ENCODE results near the gene SENP5.
"Not testable (repeated sequence)": the region's sequence is repeated elsewhere in the genome, so short reads cannot be mapped to it uniquely, and the experiment has no call there.

The SENP5 gene

DNA sequence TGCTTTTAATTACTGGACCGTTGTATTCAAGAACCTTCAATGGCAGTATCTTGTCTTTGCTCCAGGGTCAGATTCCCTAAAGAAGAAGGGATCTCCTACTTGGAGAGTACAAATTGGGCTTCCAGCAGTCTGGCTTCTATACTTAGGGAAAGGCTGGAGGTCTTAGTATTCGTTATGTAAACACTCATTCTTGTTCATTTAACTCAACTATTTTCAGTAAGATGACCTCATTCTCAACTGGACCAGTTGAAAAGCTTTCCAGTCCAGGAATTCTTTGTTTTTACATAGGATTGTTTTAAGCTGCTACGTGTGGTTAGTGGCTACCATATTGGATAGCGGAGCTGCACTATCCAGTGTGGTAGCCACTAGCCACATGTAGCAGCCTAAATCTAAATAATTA, 4.6 kb downstream of the SENP5 start:
- TF ChIP-seq, protein P1, sequence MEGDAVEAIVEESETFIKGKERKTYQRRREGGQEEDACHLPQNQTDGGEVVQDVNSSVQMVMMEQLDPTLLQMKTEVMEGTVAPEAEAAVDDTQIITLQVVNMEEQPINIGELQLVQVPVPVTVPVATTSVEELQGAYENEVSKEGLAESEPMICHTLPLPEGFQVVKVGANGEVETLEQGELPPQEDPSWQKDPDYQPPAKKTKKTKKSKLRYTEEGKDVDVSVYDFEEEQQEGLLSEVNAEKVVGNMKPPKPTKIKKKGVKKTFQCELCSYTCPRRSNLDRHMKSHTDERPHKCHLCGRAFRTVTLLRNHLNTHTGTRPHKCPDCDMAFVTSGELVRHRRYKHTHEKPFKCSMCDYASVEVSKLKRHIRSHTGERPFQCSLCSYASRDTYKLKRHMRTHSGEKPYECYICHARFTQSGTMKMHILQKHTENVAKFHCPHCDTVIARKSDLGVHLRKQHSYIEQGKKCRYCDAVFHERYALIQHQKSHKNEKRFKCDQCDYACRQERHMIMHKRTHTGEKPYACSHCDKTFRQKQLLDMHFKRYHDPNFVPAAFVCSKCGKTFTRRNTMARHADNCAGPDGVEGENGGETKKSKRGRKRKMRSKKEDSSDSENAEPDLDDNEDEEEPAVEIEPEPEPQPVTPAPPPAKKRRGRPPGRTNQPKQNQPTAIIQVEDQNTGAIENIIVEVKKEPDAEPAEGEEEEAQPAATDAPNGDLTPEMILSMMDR (conservative IDR thresholded peaks at IDR 0.05; ENCODE audit: low read length): no peak
- TF ChIP-seq EZH2phosphoT487 (IDR thresholded peaks at IDR 0.05; ENCODE audit: borderline replicate concordance): no peak
- H3K27me3 ChIP-seq (ENCODE audit: insufficient read depth, low read length, poor library complexity, severe bottlenecking): no peaks in the 10 kb centered on the region
- peaks cover 16% of the 10 kb centered on the region for H3K4me1 ChIP-seq (ENCODE audit: insufficient read depth, low read length, poor library complexity, severe bottlenecking)
- no peaks in the 10 kb centered on the region for H3F3A ChIP-seq (ENCODE audit: low read depth)
- H3K4me3 ChIP-seq (ENCODE audit: low read length, poor library complexity, severe bottlenecking): no peak overlapping the region
- H4K20me1 ChIP-seq (ENCODE audit: insufficient read depth, low read length, poor library complexity, severe bottlenecking): peaks cover 68% of the 10 kb centered on the region
- no peaks in the 10 kb centered on the region for H3K36me3 ChIP-seq (ENCODE audit: insufficient read depth, low read length)
- H3K9me3 ChIP-seq (ENCODE audit: insufficient read depth, low read depth, low read length): no peaks in the 10 kb centered on the region
- peak overlapping the region; percentile 79 for H3K4me2 ChIP-seq (ENCODE audit: low read depth, low read length, poor library complexity, severe bottlenecking)
- no peak overlapping the region for H3K9ac ChIP-seq (ENCODE audit: low read depth, low read length, poor library complexity, severe bottlenecking)
- H2AFZ ChIP-seq (ENCODE audit: low read length): no peak overlapping the region
- H3K79me2 ChIP-seq (ENCODE audit: insufficient read depth, low read length): peaks cover 91% of the 10 kb centered on the region
- H3K9me2 ChIP-seq (replicated peaks; ENCODE audit: low read depth, low read length): no peaks in the 10 kb centered on the region

DNA sequence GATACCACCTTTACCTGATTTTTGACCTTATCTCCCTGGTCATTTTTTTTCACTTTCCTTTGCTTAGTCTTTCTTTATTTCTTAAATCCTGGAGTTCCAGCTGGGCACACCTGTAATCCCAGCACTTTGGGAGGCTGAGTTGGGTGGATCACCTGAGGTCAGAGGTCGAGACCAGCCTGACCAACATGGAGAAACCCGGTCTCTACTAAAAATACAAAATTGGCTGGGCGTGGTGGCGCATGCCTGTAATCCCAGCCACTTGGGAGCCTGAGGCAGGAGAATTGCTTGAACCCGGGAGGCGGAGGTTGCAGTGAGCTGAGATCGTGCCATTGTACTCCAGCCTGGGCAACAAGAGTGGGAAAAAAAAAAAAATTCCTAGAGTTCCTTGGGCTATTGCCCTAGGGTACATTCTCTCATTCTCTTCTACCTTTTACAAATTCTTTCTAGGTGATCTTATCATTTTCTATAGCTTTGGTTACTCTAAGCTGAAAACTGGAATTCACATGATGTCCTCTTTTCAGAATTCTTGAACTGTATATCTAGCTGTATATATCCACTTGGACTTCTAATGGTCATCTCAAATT, 6.9 kb downstream of the SENP5 start:
- not testable (repeated sequence) for H3F3A ChIP-seq (ENCODE audit: low read depth); H3K27me3 ChIP-seq (ENCODE audit: insufficient read depth, low read length, poor library complexity, severe bottlenecking); H3K9me2 ChIP-seq (replicated peaks; ENCODE audit: low read depth, low read length); H3K9ac ChIP-seq (ENCODE audit: low read depth, low read length, poor library complexity, severe bottlenecking); H2AFZ ChIP-seq (ENCODE audit: low read length); H3K9me3 ChIP-seq (ENCODE audit: insufficient read depth, low read depth, low read length); H3K36me3 ChIP-seq (ENCODE audit: insufficient read depth, low read length); H3K4me3 ChIP-seq (ENCODE audit: low read length, poor library complexity, severe bottlenecking)
- H3K4me1 ChIP-seq (ENCODE audit: insufficient read depth, low read length, poor library complexity, severe bottlenecking): peaks cover 17% of the 10 kb centered on the region
- peak overlapping the region; percentile 25 for H3K4me2 ChIP-seq (ENCODE audit: low read depth, low read length, poor library complexity, severe bottlenecking)
- H3K79me2 ChIP-seq (ENCODE audit: insufficient read depth, low read length): peaks cover 95% of the 10 kb centered on the region
- peaks cover 62% of the 10 kb centered on the region for H4K20me1 ChIP-seq (ENCODE audit: insufficient read depth, low read length, poor library complexity, severe bottlenecking)

DNA sequence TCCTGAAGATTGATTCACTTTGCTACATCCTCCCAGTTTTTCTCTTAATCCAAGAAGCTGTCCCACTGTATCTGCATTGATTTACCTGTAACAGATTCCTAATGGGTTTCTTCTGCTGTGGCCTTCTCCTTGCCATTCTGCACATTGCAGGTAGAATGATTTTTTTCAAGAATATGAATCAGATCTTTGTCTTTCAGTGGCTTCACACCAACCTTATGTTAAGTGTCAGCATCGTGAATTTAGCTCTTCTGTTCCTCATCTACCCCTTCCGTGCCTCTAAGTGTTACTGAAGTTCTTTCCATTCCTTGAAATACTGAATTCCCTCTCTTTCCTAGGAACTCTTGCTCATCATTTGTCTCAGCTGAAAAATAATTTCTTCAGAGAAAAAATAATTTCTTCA, 7.5 kb downstream of the SENP5 start:
- Histone ChIP-seq H3K4me2 (ENCODE audit: low read depth, low read length, poor library complexity, severe bottlenecking) (peak overlapping the region; percentile 25), H3K9me3 (ENCODE audit: insufficient read depth, low read depth, low read length) (no peaks in the 10 kb centered on the region), H3K9ac (ENCODE audit: low read depth, low read length, poor library complexity, severe bottlenecking) (no peak overlapping the region), H3K9me2 (replicated peaks; ENCODE audit: low read depth, low read length) (no peaks in the 10 kb centered on the region), H2AFZ (ENCODE audit: low read length) (no peak overlapping the region), H3F3A (ENCODE audit: low read depth) (no peaks in the 10 kb centered on the region), H3K36me3 (ENCODE audit: insufficient read depth, low read length) (no peaks in the 10 kb centered on the region), H3K4me3 (ENCODE audit: low read length, poor library complexity, severe bottlenecking) (no peak overlapping the region), H4K20me1 (ENCODE audit: insufficient read depth, low read length, poor library complexity, severe bottlenecking) (peaks cover 55% of the 10 kb centered on the region), H3K79me2 (ENCODE audit: insufficient read depth, low read length) (peaks cover 95% of the 10 kb centered on the region), H3K27me3 (ENCODE audit: insufficient read depth, low read length, poor library complexity, severe bottlenecking) (no peaks in the 10 kb centered on the region), H3K4me1 (ENCODE audit: insufficient read depth, low read length, poor library complexity, severe bottlenecking) (peaks cover 12% of the 10 kb centered on the region)
- TF ChIP-seq EZH2phosphoT487 (IDR thresholded peaks at IDR 0.05; ENCODE audit: borderline replicate concordance): no peak
- TF ChIP-seq, protein P1 (conservative IDR thresholded peaks at IDR 0.05; ENCODE audit: low read length): no peak

DNA sequence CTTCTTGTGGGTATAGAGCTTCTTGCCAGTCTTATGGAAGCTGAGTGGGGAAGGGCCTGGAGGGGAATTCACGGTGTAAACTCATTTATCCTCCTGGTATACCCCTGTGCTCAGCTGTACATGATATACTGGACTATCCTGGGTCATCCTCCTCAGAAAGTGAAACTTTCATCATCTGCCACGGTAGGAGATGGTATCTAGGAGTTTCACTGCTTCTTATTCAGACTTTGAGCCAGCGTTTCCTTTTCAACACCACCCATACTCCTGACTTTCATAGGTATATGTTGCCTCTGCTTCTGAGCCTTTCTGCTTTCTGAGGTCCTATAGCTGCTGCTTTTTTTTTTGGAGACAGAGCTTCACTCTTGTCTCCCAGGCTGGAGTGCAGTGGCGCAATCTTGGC, 15.6 kb downstream of the SENP5 start:
- Histone ChIP-seq H4K20me1 (ENCODE audit: insufficient read depth, low read length, poor library complexity, severe bottlenecking) (peaks cover 2% of the 10 kb centered on the region), H2AFZ (ENCODE audit: low read length) (no peak overlapping the region), H3K27me3 (ENCODE audit: insufficient read depth, low read length, poor library complexity, severe bottlenecking) (no peaks in the 10 kb centered on the region), H3K79me2 (ENCODE audit: insufficient read depth, low read length) (peaks cover 89% of the 10 kb centered on the region), H3K9ac (ENCODE audit: low read depth, low read length, poor library complexity, severe bottlenecking) (no peak overlapping the region), H3K36me3 (ENCODE audit: insufficient read depth, low read length) (peaks cover 35% of the 10 kb centered on the region; the same call in 1 of the 2 replicates), H3K9me3 (ENCODE audit: insufficient read depth, low read depth, low read length) (no peaks in the 10 kb centered on the region), H3K4me1 (ENCODE audit: insufficient read depth, low read length, poor library complexity, severe bottlenecking) (no peaks in the 10 kb centered on the region), H3K4me3 (ENCODE audit: low read length, poor library complexity, severe bottlenecking) (no peak overlapping the region), H3F3A (ENCODE audit: low read depth) (no peaks in the 10 kb centered on the region), H3K9me2 (replicated peaks; ENCODE audit: low read depth, low read length) (no peaks in the 10 kb centered on the region), H3K4me2 (ENCODE audit: low read depth, low read length, poor library complexity, severe bottlenecking) (no peak overlapping the region)
- TF ChIP-seq EZH2phosphoT487 (IDR thresholded peaks at IDR 0.05; ENCODE audit: borderline replicate concordance): no peak
- TF ChIP-seq, protein P1 (conservative IDR thresholded peaks at IDR 0.05; ENCODE audit: low read length): no peak

Measured in Loucy (cell line).